IMR-90 (cell line): ENCODE measurements around the gene MDFI. TPM values are rescaled to one million over a fixed set of nuclear protein-coding genes. Genes with fewer than 3 reads are reported as not detected.

ENCODE experiments used
- ATAC-seq: fragments of 200-7000 bp; cut with Tn5 transposase; 2 replicates; pipeline ENCODE4 v1.9.1; 2020; ENCODE audit warnings: low read depth, mild to moderate bottlenecking, moderate library complexity
- BruUV-seq: library from RNA; stranded (reverse); fragments of 400-500 nt; replicated peaks from 2 replicates; lab custom pipeline; 2021; lab: Mats Ljungman, UMichigan
- CTCF ChIA-PET: fragments of 300-600 bp; formaldehyde crosslinking; extraction: SDS; loops from one replicate; lab custom pipeline; 2021; ENCODE audit warnings: antibody characterized with exemption; lab: Yijun Ruan, JAX
- POLR2A ChIA-PET: fragments of 300-600 bp; sonication (Branson Sonifier 250); formaldehyde crosslinking; loops from one replicate; lab custom pipeline; 2022; ENCODE audit warnings: antibody characterized with exemption; ENCODE audit not compliant: unreplicated experiment; lab: Charles Lee
- DNase-seq: peaks from one replicate; pipeline ENCODE4 v3.0.0; 2013
- H2AFZ ChIP-seq: replicated peaks from 2 replicates; pipeline ENCODE3; 2013; ENCODE audit warnings: low read length, mild to moderate bottlenecking; ENCODE audit not compliant: poor library complexity
- H2AK5ac ChIP-seq: 2 replicates; pipeline ENCODE4 v1.6.1; 2013; ENCODE audit warnings: low read depth, low read length, inconsistent platforms
- H2AK9ac ChIP-seq: replicated peaks from 2 replicates; pipeline ENCODE3; 2013; ENCODE audit warnings: mild to moderate bottlenecking, low read depth, low read length, moderate library complexity; ENCODE audit not compliant: poor library complexity
- H2BK120ac ChIP-seq: 2 replicates; pipeline ENCODE4 v1.6.1; 2013; ENCODE audit warnings: low read depth, low read length, inconsistent platforms
- H2BK15ac ChIP-seq: 3 replicates; pipeline ENCODE4 v1.6.1; 2013; ENCODE audit warnings: low read depth, low read length, inconsistent platforms
- H2BK20ac ChIP-seq: 2 replicates; pipeline ENCODE4 v1.6.1; 2013; ENCODE audit warnings: low read depth, mild to moderate bottlenecking, inconsistent platforms, low read length, moderate library complexity
- H2BK5ac ChIP-seq: 2 replicates; pipeline ENCODE4 v1.6.1; 2013; ENCODE audit warnings: mild to moderate bottlenecking, low read depth, low read length, inconsistent platforms; ENCODE audit not compliant: poor library complexity, severe bottlenecking
- H3K14ac ChIP-seq: replicated peaks from 2 replicates; pipeline ENCODE4 v1.6.1; 2013; ENCODE audit warnings: low read depth, low read length, inconsistent platforms
- H3K18ac ChIP-seq: 2 replicates; pipeline ENCODE4 v1.6.1; 2013; ENCODE audit warnings: low read depth, low read length, control low read depth
- H3K23ac ChIP-seq: 2 replicates; pipeline ENCODE4 v1.6.1; 2013; ENCODE audit warnings: low read depth, low read length, inconsistent platforms
- H3K27ac ChIP-seq: 2 replicates; pipeline ENCODE4 v1.5.1; 2013; ENCODE audit warnings: mild to moderate bottlenecking, control low read depth, low read length; ENCODE audit not compliant: insufficient read depth
- H3K27me3 ChIP-seq: 2 replicates; pipeline ENCODE4 v1.6.1; 2013; ENCODE audit warnings: low read length; ENCODE audit not compliant: control insufficient read depth, insufficient read depth
- H3K36me3 ChIP-seq: 2 replicates; pipeline ENCODE4 v1.6.1; 2013; ENCODE audit warnings: low read length, mixed read lengths; ENCODE audit not compliant: control insufficient read depth, insufficient read depth
- H3K4ac ChIP-seq: 2 replicates; pipeline ENCODE4 v1.6.1; 2013; ENCODE audit warnings: low read depth, low read length, inconsistent platforms
- H3K4me1 ChIP-seq: 2 replicates; pipeline ENCODE4 v1.6.1; 2013; ENCODE audit warnings: low read length, mixed read lengths; ENCODE audit not compliant: control insufficient read depth, insufficient read depth
- H3K4me2 ChIP-seq: 2 replicates; pipeline ENCODE4 v1.6.1; 2013; ENCODE audit warnings: low read depth, mild to moderate bottlenecking, control low read depth, low read length, moderate library complexity
- H3K4me3 ChIP-seq: 2 replicates; pipeline ENCODE4 v1.5.1; 2013; ENCODE audit warnings: low read depth, mild to moderate bottlenecking, control low read depth, low read length, moderate library complexity; ENCODE audit not compliant: insufficient read depth
- H3K56ac ChIP-seq: 2 replicates; pipeline ENCODE4 v1.6.1; 2013; ENCODE audit warnings: low read length, inconsistent platforms; ENCODE audit not compliant: insufficient read depth; ENCODE audit errors: extremely low read depth
- H3K79me1 ChIP-seq, 2 experiments: 2 replicates each; pipeline ENCODE4 v1.6.1; 2013; ENCODE audit warnings: low read length in 2 of 2, inconsistent platforms in 1 of 2, low read depth in 1 of 2
- H3K9ac ChIP-seq: 2 replicates; pipeline ENCODE4 v1.6.1; 2013; ENCODE audit warnings: low read depth, low read length, control low read depth
- H3K9me1 ChIP-seq: 2 replicates; pipeline ENCODE4 v1.6.1; 2013; ENCODE audit warnings: low read length, inconsistent platforms; ENCODE audit not compliant: insufficient read depth
- H3K9me3 ChIP-seq: 2 replicates; pipeline ENCODE4 v1.6.1; 2013; ENCODE audit warnings: low read length; ENCODE audit not compliant: control insufficient read depth, insufficient read depth
- H4K20me1 ChIP-seq: 2 replicates; pipeline ENCODE4 v1.6.1; 2013; ENCODE audit warnings: low read length, inconsistent platforms; ENCODE audit not compliant: insufficient read depth
- H4K5ac ChIP-seq: 2 replicates; pipeline ENCODE4 v1.6.1; 2013; ENCODE audit warnings: mild to moderate bottlenecking, low read depth, low read length, control low read depth
- H4K8ac ChIP-seq, 2 experiments: 2 replicates each; pipeline ENCODE4 v1.6.1; 2013; ENCODE audit warnings: low read depth in 2 of 2, low read length in 2 of 2, control low read depth in 1 of 2, inconsistent platforms in 1 of 2
- H4K91ac ChIP-seq: 2 replicates; pipeline ENCODE4 v1.6.1; 2013; ENCODE audit warnings: low read depth, low read length, inconsistent platforms; ENCODE audit not compliant: insufficient read depth
- BHLHE40 ChIP-seq: fragments of 150-350 bp; IDR thresholded peaks from 2 replicates; pipeline ENCODE4 v1.6.1; 2016; ENCODE audit warnings: mild to moderate bottlenecking, low read depth, low read length
- CEBPB ChIP-seq: IDR thresholded peaks from 2 replicates; pipeline ENCODE4 v1.6.1; 2012; ENCODE audit warnings: low read depth, low read length, improper control_type of control experiment
- MAZ ChIP-seq: IDR thresholded peaks from 2 replicates; pipeline ENCODE4 v1.6.1; 2012; ENCODE audit warnings: low read depth, mild to moderate bottlenecking, low read length, improper control_type of control experiment, moderate library complexity, borderline replicate concordance
- MXI1 ChIP-seq: IDR thresholded peaks from 2 replicates; pipeline ENCODE4 v1.6.1; 2012; ENCODE audit warnings: low read depth, mild to moderate bottlenecking, low read length, moderate library complexity, borderline replicate concordance
- NFE2L2 ChIP-seq: fragments of 150-350 bp; IDR thresholded peaks from 2 replicates; pipeline ENCODE4 v1.6.1; 2016; ENCODE audit warnings: low read depth, mild to moderate bottlenecking, low read length
- POLR2A ChIP-seq: IDR thresholded peaks from 2 replicates; pipeline ENCODE4 v1.6.1; 2012; ENCODE audit warnings: mild to moderate bottlenecking, low read depth, low read length
- RCOR1 ChIP-seq: IDR thresholded peaks from 2 replicates; pipeline ENCODE4 v1.6.1; 2012; ENCODE audit warnings: mild to moderate bottlenecking, low read length, improper control_type of control experiment; ENCODE audit not compliant: insufficient replicate concordance
- SMC3 ChIP-seq: fragments of 150-350 bp; IDR thresholded peaks from 2 replicates; pipeline ENCODE4 v1.6.1; 2016; ENCODE audit warnings: low read depth, mild to moderate bottlenecking, antibody characterized with exemption, low read length, moderate library complexity
- USF2 ChIP-seq: fragments of 150-350 bp; IDR thresholded peaks from 2 replicates; pipeline ENCODE4 v1.6.1; 2017; ENCODE audit warnings: mild to moderate bottlenecking, antibody characterized with exemption, low read length, low read depth
- WGBS, 2 experiments: methylation state at CpG; one replicate each; pipeline versions ENCODE4 v1.1.5 to v1.1.7; 2013; ENCODE audit warnings: missing lambda C conversion rate in 2 of 2; ENCODE audit not compliant: insufficient read length in 1 of 2; ENCODE audit errors: extremely low coverage in 2 of 2; 5-methylcytosine and 5-hydroxymethylcytosine counted together
- dilution Hi-C: fragments of 300-500 bp; cut with HindIII; formaldehyde crosslinking; loops from one replicate; pipeline ENCODE4 v1.14.3; 2018; ENCODE audit warnings: low sequenced_read_pairs; ENCODE audit not compliant: unreplicated experiment
- in situ Hi-C: fragments of 300-500 bp; cut with MboI; formaldehyde crosslinking; loops from 3 replicates; pipeline ENCODE4 v1.14.3; 2019; ENCODE audit warnings: low sequenced_read_pairs, inconsistent platforms, mixed read lengths
- intact Hi-C: fragments of 100-400 bp; cut with micrococcal nuclease; formaldehyde crosslinking; loops from 2 replicates; pipeline ENCODE4 v1.10.0; 2022
- polyA plus RNA-seq, 3 experiments: library from polyadenylated mRNA; depleted of rRNA; stranded (reverse); fragments of >200 nt; gene quantifications; 2 replicates each; pipeline ENCODE4 v1.2.3, GENCODE V29; 2012; ENCODE audit warnings: low replicate concordance in 1 of 3
- total RNA-seq: library from RNA; depleted of rRNA; stranded (reverse); fragments of >200 nt; gene quantifications from 2 replicates; pipeline ENCODE4 v1.2.3, GENCODE V29; 2012

MDFI gene
- total and polyA plus RNA-seq, 2 of the 4 experiments (the other 2 are of a cell fraction): 0.18 to 0.29 TPM

DNA sequence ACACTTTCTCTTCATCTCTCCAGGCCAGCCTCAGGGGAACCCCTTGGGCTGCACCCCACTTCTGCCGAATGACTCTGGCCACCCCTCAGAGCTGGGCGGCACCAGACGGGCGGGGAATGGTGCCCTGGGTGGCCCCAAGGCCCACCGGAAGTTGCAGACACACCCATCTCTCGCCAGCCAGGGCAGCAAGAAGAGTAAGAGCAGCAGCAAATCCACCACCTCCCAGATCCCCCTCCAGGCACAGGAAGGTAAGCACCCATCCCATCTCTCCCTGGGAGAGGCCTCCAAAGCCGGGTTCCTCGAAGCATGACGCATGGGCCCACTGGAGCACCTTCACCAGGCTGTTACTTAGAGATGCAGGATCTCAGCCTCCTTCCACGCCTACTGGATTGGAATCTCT, 11.3 kb downstream of the MDFI start:
- no peak overlapping the region for H3K27ac ChIP-seq
- no peaks in the 10 kb centered on the region for H4K20me1 ChIP-seq
- H3K9ac ChIP-seq: no peak overlapping the region
- H2AFZ ChIP-seq: no peak overlapping the region
- H2AK9ac ChIP-seq: no peak overlapping the region
- H4K5ac ChIP-seq: no peak overlapping the region
- no peak overlapping the region for H2BK5ac ChIP-seq
- no peak overlapping the region for H3K18ac ChIP-seq
- H3K14ac ChIP-seq: no peak overlapping the region
- CTCF ChIA-PET: no interaction called here
- H2BK20ac ChIP-seq: no peak overlapping the region
- peaks cover 54% of the 10 kb centered on the region for H3K27me3 ChIP-seq
- H3K56ac ChIP-seq: no peak overlapping the region
- no peaks in the 10 kb centered on the region for H3K9me3 ChIP-seq
- BruUV-seq: no TSS peak
- H2AK5ac ChIP-seq: no peak overlapping the region
- H3K9me1 ChIP-seq: no peaks in the 10 kb centered on the region
- WGBS, 2 experiments: no CpG with 5 or more reads among the region's 10 CpGs
- dilution Hi-C loops: no loop called here
- in situ Hi-C loops: no loop called here
- H3K4me3 ChIP-seq: no peak overlapping the region
- H3K79me1 ChIP-seq: no peaks in the 10 kb centered on the region
- no peak for TF ChIP-seq NFE2L2
- no peak for TF ChIP-seq USF2
- TF ChIP-seq MAZ: no peak
- TF ChIP-seq BHLHE40: no peak
- TF ChIP-seq MXI1: no peak
- no peak for TF ChIP-seq CEBPB
- TF ChIP-seq POLR2A: no peak
- no peak for TF ChIP-seq RCOR1
- no peak for TF ChIP-seq SMC3
- no peak overlapping the region for H4K91ac ChIP-seq
- H3K4me1 ChIP-seq: no peaks in the 10 kb centered on the region
- no peak overlapping the region for H4K8ac ChIP-seq
- DNase-seq (no peak), ATAC-seq (no peak)
- POLR2A ChIA-PET: no interaction called here
- intact Hi-C loops: no loop called here
- no peak overlapping the region for H3K23ac ChIP-seq
- no peak overlapping the region for H2BK120ac ChIP-seq
- no peak overlapping the region for H3K4me2 ChIP-seq
- no peak overlapping the region for H2BK15ac ChIP-seq
- H3K36me3 ChIP-seq: no peaks in the 10 kb centered on the region
- H3K4ac ChIP-seq: no peak overlapping the region
